ENCODE data around the gene ISL1. TPM values are rescaled to one million over a fixed set of nuclear protein-coding genes. Genes with fewer than 3 reads are reported as not detected.

ISL1 gene
- total and polyA plus RNA-seq, 2 of the 13 experiments (the other 11 are each of a cell fraction or from before 2014, with no cell fraction given) = not detected

- no peak for TF ChIP-seq ZNF274 (CRISPR knock-in tag; IDR thresholded peaks at IDR 0.05)
- no peak for TF ChIP-seq TBX3 (IDR thresholded peaks at IDR 0.05; ENCODE audit: borderline replicate concordance)
- TF ChIP-seq NBN (conservative IDR thresholded peaks at IDR 0.05) = no peak
- no peak for TF ChIP-seq ZNF335 (CRISPR knock-in tag; IDR thresholded peaks at IDR 0.05)
- no peak for TF ChIP-seq REL (CRISPR knock-in tag; conservative IDR thresholded peaks at IDR 0.05)
- no peak for ATAC-seq
- Histone ChIP-seq H3K27ac (ENCODE audit: extremely low read length, insufficient read depth, low read length) (no peak overlapping the region), H3K9ac (ENCODE audit: insufficient read depth, low read depth, low read length) (no peak overlapping the region), H3K4me3 (replicated peaks in 1 of 3; ENCODE audit: insufficient read depth in 1 of 3, low read depth in 2 of 3, low read length in 3 of 3) (no peak overlapping the region), H3K27me3 (ENCODE audit: control insufficient read depth in 1 of 2, insufficient read depth in 2 of 2, low read length in 2 of 2) (peaks cover 4 to 22% of the 10 kb centered on the region in 2 experiments; a peak in 3 of 5 replicates), H3K9me3 (ENCODE audit: low read length) (no peaks in the 10 kb centered on the region), H2AFZ (ENCODE audit: low read length) (no peak overlapping the region), H3K79me2 (ENCODE audit: insufficient read depth, low read length) (no peaks in the 10 kb centered on the region), H3K4me2 (ENCODE audit: low read depth, low read length) (no peak overlapping the region), H3K4me1 (ENCODE audit: insufficient read depth, low read length) (no peaks in the 10 kb centered on the region), H4K20me1 (ENCODE audit: insufficient read depth, low read length) (no peaks in the 10 kb centered on the region), H3K36me3 (replicated peaks in 1 of 2; ENCODE audit: control insufficient read depth in 1 of 2, insufficient read depth in 2 of 2, low read length in 2 of 2) (no peaks in the 10 kb centered on the region)
- ChIA-PET CTCF (ENCODE audit: low intra/inter-chr PET ratio, low total read pairs) (no interaction called here), POLR2A (no interaction called here)
- DNase-seq (ENCODE audit: low spot score) = no peak
- WGBS (ENCODE audit: low lambda C conversion rate) = 5% methylated on average over 3 of the region's 3 CpGs
- FAIRE-seq = no peak
- intact Hi-C loops (cut with micrococcal nuclease; ENCODE audit: unreplicated experiment) (no loop called here), in situ Hi-C loops (cut with HindIII; ENCODE audit: extremely low pct_ligation_motif_present, low pct_unique_long_range_greater_than_20kb) (no loop called here)
- BruUV-seq (replicated peaks) = no TSS peak
Measured at GRCh38 chr5:51373880-51374523, 9.2 kb upstream of the ISL1 start.

GRCh38 chr5:51375084-51375483, 8.2 kb upstream of the ISL1 start:
- no peak overlapping the region for H3K9ac ChIP-seq (ENCODE audit: insufficient read depth, low read depth, low read length)
- no peaks in the 10 kb centered on the region for H3K4me1 ChIP-seq (ENCODE audit: insufficient read depth, low read length)
- in situ Hi-C loops (cut with HindIII; ENCODE audit: extremely low pct_ligation_motif_present, low pct_unique_long_range_greater_than_20kb) = loop anchor here (25.0 kb wide), 2 partner anchors 637 to 1287 kb away; no protein-coding TSS in a partner anchor
- H2AFZ ChIP-seq (ENCODE audit: low read length) = no peak overlapping the region
- H3K79me2 ChIP-seq (ENCODE audit: insufficient read depth, low read length) = no peaks in the 10 kb centered on the region
- no peak overlapping the region for H3K4me3 ChIP-seq (replicated peaks in 1 of 3; ENCODE audit: insufficient read depth in 1 of 3, low read depth in 2 of 3, low read length in 3 of 3)
- H4K20me1 ChIP-seq (ENCODE audit: insufficient read depth, low read length) = no peaks in the 10 kb centered on the region
- no TSS peak for BruUV-seq (replicated peaks)
- POLR2A ChIA-PET = no interaction called here
- intact Hi-C loops (cut with micrococcal nuclease; ENCODE audit: unreplicated experiment) = no loop called here
- no peak for DNase-seq (ENCODE audit: low spot score)
- CTCF ChIA-PET (ENCODE audit: low intra/inter-chr PET ratio, low total read pairs) = no interaction called here
- TF ChIP-seq RAD51 (IDR thresholded peaks at IDR 0.05; ENCODE audit: borderline replicate concordance) = peak; percentile 73
- TF ChIP-seq ZNF33A (CRISPR knock-in tag; IDR thresholded peaks at IDR 0.05; ENCODE audit: borderline replicate concordance) = no peak
- TF ChIP-seq ISX (CRISPR knock-in tag; conservative IDR thresholded peaks at IDR 0.05) = no peak
- peak; percentile 42; the same call in 1 of the 2 replicates for TF ChIP-seq USF2 (IDR thresholded peaks at IDR 0.05; ENCODE audit: low read depth, low read length)
- TF ChIP-seq USF2 (CRISPR knock-in tag; IDR thresholded peaks at IDR 0.05; ENCODE audit: borderline replicate concordance) = no peak
- TF ChIP-seq ZBTB46 (CRISPR knock-in tag; IDR thresholded peaks at IDR 0.05; ENCODE audit: borderline replicate concordance) = no peak
- no peak for FAIRE-seq
- H3K27ac ChIP-seq (ENCODE audit: extremely low read length, insufficient read depth, low read length) = no peak overlapping the region
- H3K36me3 ChIP-seq (replicated peaks in 1 of 2; ENCODE audit: control insufficient read depth in 1 of 2, insufficient read depth in 2 of 2, low read length in 2 of 2) = no peaks in the 10 kb centered on the region
- no peaks in the 10 kb centered on the region for H3K9me3 ChIP-seq (ENCODE audit: low read length)
- peaks cover 4 to 29% of the 10 kb centered on the region in 2 experiments; a peak in 3 of 5 replicates for H3K27me3 ChIP-seq (ENCODE audit: control insufficient read depth in 1 of 2, insufficient read depth in 2 of 2, low read length in 2 of 2)
- WGBS (ENCODE audit: low lambda C conversion rate) = 50% methylated on average over 7 of the region's 7 CpGs
- H3K4me2 ChIP-seq (ENCODE audit: low read depth, low read length) = no peak overlapping the region
- no peak for ATAC-seq
